Measurements from ENCODE around the gene PLA2G4D.
"Not testable (repeated sequence)": the region's sequence is repeated elsewhere in the genome, so short reads cannot be mapped to it uniquely, and the experiment has no call there.

The PLA2G4D gene

DNA sequence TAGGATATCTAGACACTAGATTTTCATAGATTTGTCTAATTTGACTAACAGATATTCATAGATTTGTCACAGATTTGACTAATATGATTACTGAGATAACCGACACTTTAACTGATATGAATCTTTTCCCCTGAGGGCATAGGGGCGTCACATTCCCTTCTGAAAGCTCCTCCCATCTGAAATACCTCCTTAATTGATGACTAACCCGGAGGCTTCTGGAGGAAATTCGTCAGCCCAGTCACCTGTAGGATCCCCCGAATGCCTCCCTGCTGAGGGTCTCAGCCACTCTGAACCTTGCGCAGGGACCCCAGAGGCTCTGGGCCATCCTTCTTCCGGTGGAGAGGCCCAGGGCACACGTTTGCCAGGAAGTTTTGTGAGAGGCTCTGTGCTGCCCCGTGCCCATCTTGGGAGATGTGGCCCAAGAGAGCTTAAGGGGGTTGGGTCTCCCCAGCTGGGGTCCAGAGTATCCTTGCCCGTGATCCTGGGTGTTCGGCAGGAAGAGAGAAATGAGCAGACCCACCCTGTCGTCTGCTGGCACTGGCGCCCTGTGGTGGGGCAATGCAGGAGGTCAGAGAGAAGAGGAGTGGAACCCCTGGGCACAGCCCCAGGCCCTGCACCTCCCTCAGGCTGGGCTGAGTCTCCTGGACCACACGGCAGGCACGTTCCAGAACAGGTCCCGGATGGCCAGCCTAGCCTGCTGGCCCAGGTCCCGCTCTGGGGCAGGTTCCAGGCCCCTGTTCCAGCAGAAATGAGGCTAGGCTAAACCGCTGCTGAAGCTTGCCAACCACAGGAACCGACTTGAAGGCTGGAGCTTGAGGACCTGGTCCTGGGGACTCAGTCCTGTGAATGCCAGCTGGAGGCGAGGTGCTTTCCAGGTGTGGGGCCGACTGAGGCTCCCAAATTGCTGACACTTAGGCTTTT is 1.7 kb downstream of the PLA2G4D start:
- H3K27ac ChIP-seq (ENCODE audit: insufficient read depth, low read length, poor library complexity, severe bottlenecking): no peak overlapping the region
- H3K9me3 ChIP-seq (ENCODE audit: control insufficient read depth, low read length): no peaks in the 10 kb centered on the region
- H3K4me1 ChIP-seq (ENCODE audit: control insufficient read depth, insufficient read depth, low read length, poor library complexity, severe bottlenecking): no peaks in the 10 kb centered on the region
- DNase-seq: no peak
- no peaks in the 10 kb centered on the region for H3K27me3 ChIP-seq (replicated peaks; ENCODE audit: control insufficient read depth, insufficient read depth, low read length, poor library complexity, severe bottlenecking)
- no peak overlapping the region for H3K4me3 ChIP-seq (ENCODE audit: insufficient read depth, low read depth, low read length, poor library complexity, severe bottlenecking)
- no peaks in the 10 kb centered on the region for H3K36me3 ChIP-seq (ENCODE audit: control insufficient read depth, insufficient read depth, low read length)

DNA sequence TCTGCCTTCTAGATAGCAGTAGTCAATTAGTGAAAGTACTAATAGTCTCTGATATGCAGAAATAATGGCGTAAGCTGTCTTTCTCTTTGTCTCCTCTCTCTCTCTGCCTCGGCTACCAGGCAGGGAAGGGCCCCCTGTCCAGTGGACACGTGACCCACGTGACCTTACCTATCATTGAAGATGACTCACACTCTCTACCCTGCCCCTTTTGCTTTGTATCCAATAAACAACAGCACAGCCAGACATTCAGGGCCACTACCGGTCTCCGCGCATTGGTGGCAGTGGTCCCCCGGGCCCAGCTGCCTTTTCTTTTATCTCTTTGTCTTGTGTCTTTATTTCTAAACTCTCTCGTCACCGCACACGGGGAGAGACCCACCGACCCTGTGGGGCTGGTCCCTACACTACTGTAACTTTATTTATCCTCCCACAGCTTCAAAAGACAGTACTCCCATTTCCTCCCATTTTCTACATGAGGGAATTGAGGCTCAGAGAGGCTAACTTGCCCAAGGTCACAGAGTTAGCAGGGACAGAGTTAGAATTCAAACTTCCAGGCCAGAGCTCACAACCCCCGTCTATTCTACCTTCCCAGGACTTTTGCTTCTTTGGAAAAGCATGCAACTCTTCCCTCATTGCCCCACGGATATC is 2.5 kb downstream of the PLA2G4D start:
- H3K4me1 ChIP-seq (ENCODE audit: control insufficient read depth, insufficient read depth, low read length, poor library complexity, severe bottlenecking); H3K27ac ChIP-seq (ENCODE audit: insufficient read depth, low read length, poor library complexity, severe bottlenecking); H3K9me3 ChIP-seq (ENCODE audit: control insufficient read depth, low read length); H3K36me3 ChIP-seq (ENCODE audit: control insufficient read depth, insufficient read depth, low read length); H3K4me3 ChIP-seq (ENCODE audit: insufficient read depth, low read depth, low read length, poor library complexity, severe bottlenecking); DNase-seq; H3K27me3 ChIP-seq (replicated peaks; ENCODE audit: control insufficient read depth, insufficient read depth, low read length, poor library complexity, severe bottlenecking): not testable (repeated sequence)

DNA sequence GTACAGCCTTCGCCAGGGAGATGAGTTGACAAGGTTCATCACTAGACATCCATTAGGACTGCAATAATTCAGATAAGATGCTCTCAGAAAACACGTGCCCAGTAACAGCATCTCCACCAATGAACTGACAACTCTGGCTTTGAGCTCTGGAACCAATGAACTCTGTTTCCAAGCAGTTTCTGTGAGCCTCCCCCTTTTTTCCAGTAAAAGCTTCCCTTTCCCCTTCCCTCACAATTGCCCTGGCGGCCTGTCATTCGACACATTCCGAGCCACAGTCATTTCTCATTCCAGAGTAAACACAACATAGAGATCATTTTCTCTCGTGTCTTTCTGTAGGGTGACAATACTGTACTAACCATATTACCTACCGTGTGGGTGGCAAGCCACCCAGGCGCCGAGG is 3.6 kb downstream of the PLA2G4D start:
- Histone ChIP-seq H3K4me3 (ENCODE audit: insufficient read depth, low read depth, low read length, poor library complexity, severe bottlenecking) (no peak overlapping the region), H3K4me1 (ENCODE audit: control insufficient read depth, insufficient read depth, low read length, poor library complexity, severe bottlenecking) (no peaks in the 10 kb centered on the region), H3K27me3 (replicated peaks; ENCODE audit: control insufficient read depth, insufficient read depth, low read length, poor library complexity, severe bottlenecking) (no peaks in the 10 kb centered on the region), H3K27ac (ENCODE audit: insufficient read depth, low read length, poor library complexity, severe bottlenecking) (no peak overlapping the region), H3K9me3 (ENCODE audit: control insufficient read depth, low read length) (no peaks in the 10 kb centered on the region), H3K36me3 (ENCODE audit: control insufficient read depth, insufficient read depth, low read length) (no peaks in the 10 kb centered on the region)
- no peak for DNase-seq

DNA sequence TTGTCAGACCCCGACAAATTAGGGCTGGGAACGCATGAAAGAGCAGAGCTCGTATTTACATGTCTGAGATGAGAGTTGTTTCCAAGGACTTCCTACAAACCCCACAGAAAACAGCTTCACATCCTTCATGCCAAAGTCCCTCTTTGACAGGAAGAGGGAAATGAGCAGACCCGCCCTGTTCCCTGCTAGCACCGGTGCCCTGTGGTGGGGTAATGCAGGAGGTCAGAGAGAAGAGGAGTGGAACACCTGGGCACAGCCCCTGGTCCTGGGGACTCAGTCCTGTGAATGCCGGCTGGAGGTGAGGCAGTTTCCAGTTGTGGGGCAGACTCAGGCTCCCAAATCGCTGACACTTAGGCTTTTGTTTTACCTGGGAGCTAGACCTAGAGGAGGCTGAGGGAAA is 4.0 kb downstream of the PLA2G4D start:
- H3K9me3 ChIP-seq (ENCODE audit: control insufficient read depth, low read length): no peaks in the 10 kb centered on the region
- H3K27ac ChIP-seq (ENCODE audit: insufficient read depth, low read length, poor library complexity, severe bottlenecking): no peak overlapping the region
- no peaks in the 10 kb centered on the region for H3K27me3 ChIP-seq (replicated peaks; ENCODE audit: control insufficient read depth, insufficient read depth, low read length, poor library complexity, severe bottlenecking)
- H3K4me3 ChIP-seq (ENCODE audit: insufficient read depth, low read depth, low read length, poor library complexity, severe bottlenecking): no peak overlapping the region
- H3K36me3 ChIP-seq (ENCODE audit: control insufficient read depth, insufficient read depth, low read length): no peaks in the 10 kb centered on the region
- DNase-seq: no peak
- no peaks in the 10 kb centered on the region for H3K4me1 ChIP-seq (ENCODE audit: control insufficient read depth, insufficient read depth, low read length, poor library complexity, severe bottlenecking)

DNA sequence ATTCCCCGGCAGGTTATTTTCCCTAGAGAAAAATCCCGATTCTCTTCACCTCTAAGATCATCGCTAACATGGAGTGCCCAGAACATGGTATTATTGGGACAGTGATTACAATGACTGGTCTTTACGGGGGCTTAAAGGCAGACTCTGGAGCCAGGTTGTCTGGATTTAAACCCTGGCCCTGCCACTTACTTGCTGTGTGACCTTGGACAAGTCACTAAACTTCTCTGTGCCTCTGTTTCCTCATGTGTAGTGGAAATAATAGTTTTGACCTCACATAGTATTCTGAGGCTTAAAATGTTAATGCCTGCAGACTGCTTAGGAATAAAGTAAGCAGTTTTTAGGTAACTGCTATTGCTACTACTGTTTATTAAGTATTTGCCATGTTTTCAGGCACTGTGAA is 4.4 kb downstream of the PLA2G4D start:
- H3K4me3 ChIP-seq (ENCODE audit: insufficient read depth, low read depth, low read length, poor library complexity, severe bottlenecking): no peak overlapping the region
- H3K27ac ChIP-seq (ENCODE audit: insufficient read depth, low read length, poor library complexity, severe bottlenecking): no peak overlapping the region
- no peaks in the 10 kb centered on the region for H3K27me3 ChIP-seq (replicated peaks; ENCODE audit: control insufficient read depth, insufficient read depth, low read length, poor library complexity, severe bottlenecking)
- no peaks in the 10 kb centered on the region for H3K36me3 ChIP-seq (ENCODE audit: control insufficient read depth, insufficient read depth, low read length)
- no peaks in the 10 kb centered on the region for H3K4me1 ChIP-seq (ENCODE audit: control insufficient read depth, insufficient read depth, low read length, poor library complexity, severe bottlenecking)
- DNase-seq: no peak
- H3K9me3 ChIP-seq (ENCODE audit: control insufficient read depth, low read length): no peaks in the 10 kb centered on the region

DNA sequence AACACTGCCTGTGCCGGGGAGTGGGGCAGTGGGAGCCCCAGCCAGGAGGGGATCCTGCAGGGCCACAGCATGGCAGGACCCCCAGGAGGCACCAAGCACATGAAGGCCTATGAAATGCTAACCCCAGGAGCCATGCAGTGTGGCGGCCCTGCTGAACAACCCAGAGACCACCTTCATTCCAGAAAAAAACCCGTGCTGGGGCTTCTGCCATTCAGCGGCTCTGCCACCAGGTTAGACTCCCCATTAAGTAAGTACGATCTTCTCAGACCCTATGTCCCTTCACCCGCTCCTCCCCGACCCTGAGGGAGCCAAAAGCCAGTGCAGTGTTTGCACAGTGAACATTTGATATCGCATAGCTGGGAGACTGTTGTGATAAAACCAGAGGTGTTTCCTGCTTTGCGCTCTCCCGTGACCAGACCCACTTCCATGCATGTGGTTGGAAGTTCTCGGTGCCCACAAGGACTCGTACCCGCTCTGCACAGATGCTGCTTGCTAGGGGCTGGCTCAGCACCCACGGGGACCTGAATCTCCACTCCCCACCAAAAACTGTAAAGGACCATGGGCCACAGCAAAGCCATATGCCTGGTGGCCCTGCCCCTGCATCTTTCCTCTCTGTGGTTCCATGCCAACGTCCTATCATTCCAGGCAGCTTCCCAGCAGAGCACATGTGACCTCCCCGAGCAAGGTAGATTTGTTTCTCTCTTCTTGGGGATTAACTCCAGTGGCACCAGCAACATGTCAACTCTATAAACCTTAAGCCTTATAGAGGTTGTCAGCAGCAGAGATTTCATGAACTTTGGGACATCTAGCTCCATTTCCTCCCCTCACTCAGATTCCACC is 5.3 kb downstream of the PLA2G4D start:
- Histone ChIP-seq H3K9me3 (ENCODE audit: control insufficient read depth, low read length) (no peaks in the 10 kb centered on the region), H3K36me3 (ENCODE audit: control insufficient read depth, insufficient read depth, low read length) (no peaks in the 10 kb centered on the region), H3K27me3 (replicated peaks; ENCODE audit: control insufficient read depth, insufficient read depth, low read length, poor library complexity, severe bottlenecking) (no peaks in the 10 kb centered on the region), H3K4me1 (ENCODE audit: control insufficient read depth, insufficient read depth, low read length, poor library complexity, severe bottlenecking) (peaks cover 5% of the 10 kb centered on the region), H3K4me3 (ENCODE audit: insufficient read depth, low read depth, low read length, poor library complexity, severe bottlenecking) (no peak overlapping the region), H3K27ac (ENCODE audit: insufficient read depth, low read length, poor library complexity, severe bottlenecking) (no peak overlapping the region)
- no peak for DNase-seq

DNA sequence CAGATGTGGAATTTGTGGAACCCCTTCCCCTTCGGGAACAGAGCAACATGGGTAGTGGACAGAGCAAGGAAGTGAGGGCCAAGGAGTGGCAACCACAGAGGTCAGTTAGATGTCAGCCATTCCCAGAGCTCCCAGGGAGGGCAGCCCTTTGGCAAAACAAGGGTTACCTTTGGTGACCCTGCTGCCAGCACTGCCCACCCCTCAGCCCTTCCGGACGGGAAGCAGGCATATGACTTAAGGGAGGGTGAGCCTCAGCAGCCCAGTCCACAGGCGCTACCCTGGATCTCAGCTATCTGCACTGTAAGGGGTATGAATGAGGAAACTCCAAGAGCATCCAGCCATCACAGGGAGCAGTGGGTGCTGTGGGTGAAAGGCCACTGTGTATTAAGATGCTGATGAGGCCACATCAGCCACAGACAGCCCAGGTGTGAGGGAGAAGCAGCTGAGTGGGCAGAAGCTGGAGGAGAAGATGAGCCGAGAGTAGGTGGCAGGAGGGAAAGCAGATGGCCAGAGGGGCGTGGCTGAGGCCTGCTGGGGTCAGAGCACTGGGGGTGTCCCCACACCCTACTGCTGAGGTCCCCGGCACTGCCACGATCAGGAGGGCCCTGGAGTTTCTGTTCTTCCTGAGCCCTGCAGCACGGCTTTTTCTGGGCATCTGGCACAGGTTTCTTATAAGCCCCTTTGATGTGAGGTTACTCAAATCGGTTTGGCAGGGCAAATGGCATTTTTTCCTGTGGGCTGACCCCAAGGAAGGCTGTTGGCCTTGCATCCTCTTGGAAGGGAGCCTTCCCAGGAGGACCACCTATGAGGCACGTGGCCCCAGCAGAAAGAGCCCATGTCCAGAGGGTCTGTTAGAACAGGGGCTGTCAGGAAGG is 6.2 kb downstream of the PLA2G4D start:
- H3K27me3 ChIP-seq (replicated peaks; ENCODE audit: control insufficient read depth, insufficient read depth, low read length, poor library complexity, severe bottlenecking): no peaks in the 10 kb centered on the region
- DNase-seq: no peak
- H3K36me3 ChIP-seq (ENCODE audit: control insufficient read depth, insufficient read depth, low read length): no peaks in the 10 kb centered on the region
- no peaks in the 10 kb centered on the region for H3K9me3 ChIP-seq (ENCODE audit: control insufficient read depth, low read length)
- H3K4me3 ChIP-seq (ENCODE audit: insufficient read depth, low read depth, low read length, poor library complexity, severe bottlenecking): no peak overlapping the region
- no peak overlapping the region for H3K27ac ChIP-seq (ENCODE audit: insufficient read depth, low read length, poor library complexity, severe bottlenecking)
- peaks cover 5% of the 10 kb centered on the region for H3K4me1 ChIP-seq (ENCODE audit: control insufficient read depth, insufficient read depth, low read length, poor library complexity, severe bottlenecking)

DNA sequence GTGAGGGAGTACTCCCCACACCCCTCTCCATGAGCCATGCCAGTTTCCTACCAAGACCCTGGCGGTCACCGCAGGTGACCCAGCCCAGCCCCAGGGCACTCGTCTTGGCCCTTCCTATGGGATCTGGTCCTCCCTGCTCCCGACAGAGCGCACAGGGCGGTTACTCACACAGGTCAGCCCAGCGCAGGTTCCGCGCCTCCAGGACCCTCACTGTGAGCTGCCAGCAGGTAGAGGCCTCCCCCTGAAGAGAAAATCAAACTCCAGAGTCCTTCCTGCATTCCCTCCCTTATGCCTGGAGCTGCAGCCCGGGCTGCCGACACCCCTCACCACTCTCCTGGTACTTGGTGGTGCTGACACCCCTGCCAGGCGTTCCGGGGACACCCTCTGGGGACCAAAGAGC is 6.9 kb downstream of the PLA2G4D start:
- no peak for DNase-seq
- H3K36me3 ChIP-seq (ENCODE audit: control insufficient read depth, insufficient read depth, low read length): no peaks in the 10 kb centered on the region
- H3K27me3 ChIP-seq (replicated peaks; ENCODE audit: control insufficient read depth, insufficient read depth, low read length, poor library complexity, severe bottlenecking): no peaks in the 10 kb centered on the region
- no peaks in the 10 kb centered on the region for H3K9me3 ChIP-seq (ENCODE audit: control insufficient read depth, low read length)
- H3K4me1 ChIP-seq (ENCODE audit: control insufficient read depth, insufficient read depth, low read length, poor library complexity, severe bottlenecking): peaks cover 5% of the 10 kb centered on the region
- no peak overlapping the region for H3K4me3 ChIP-seq (ENCODE audit: insufficient read depth, low read depth, low read length, poor library complexity, severe bottlenecking)
- no peak overlapping the region for H3K27ac ChIP-seq (ENCODE audit: insufficient read depth, low read length, poor library complexity, severe bottlenecking)

DNA sequence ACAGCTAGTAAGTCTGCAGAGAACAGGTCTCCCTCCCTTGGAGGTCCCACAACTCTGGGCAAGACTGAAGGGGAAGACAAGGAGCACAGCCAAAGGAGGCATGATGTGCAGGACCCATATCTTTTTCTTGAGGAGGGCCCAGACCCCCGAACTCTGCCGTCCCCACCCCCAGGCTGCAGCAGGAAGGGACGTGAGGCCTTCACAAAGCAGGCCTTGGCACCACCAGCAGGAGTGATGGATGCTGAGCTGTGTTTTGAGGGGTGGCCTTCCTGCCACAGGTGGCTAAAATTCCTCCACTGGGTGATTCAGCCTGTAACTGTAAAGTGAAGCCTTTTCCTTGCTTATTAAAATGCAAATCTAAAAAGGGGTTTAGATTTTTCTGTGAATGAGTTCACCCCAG is 8.6 kb downstream of the PLA2G4D start:
- Histone ChIP-seq H3K4me3 (ENCODE audit: insufficient read depth, low read depth, low read length, poor library complexity, severe bottlenecking) (no peak overlapping the region), H3K4me1 (ENCODE audit: control insufficient read depth, insufficient read depth, low read length, poor library complexity, severe bottlenecking) (peaks cover 5% of the 10 kb centered on the region), H3K27me3 (replicated peaks; ENCODE audit: control insufficient read depth, insufficient read depth, low read length, poor library complexity, severe bottlenecking) (peaks cover 2% of the 10 kb centered on the region), H3K27ac (ENCODE audit: insufficient read depth, low read length, poor library complexity, severe bottlenecking) (no peak overlapping the region), H3K36me3 (ENCODE audit: control insufficient read depth, insufficient read depth, low read length) (no peaks in the 10 kb centered on the region), H3K9me3 (ENCODE audit: control insufficient read depth, low read length) (no peaks in the 10 kb centered on the region)
- DNase-seq: no peak

All from effector memory CD4-positive, alpha-beta T cell (primary cell).